GM21515 (cell line): ENCODE measurements around the gene DOCK8.
A peak's percentile ranks its signal among the peaks of the same experiment; 100 is the strongest.
"Not testable (repeated sequence)": the region's sequence is repeated elsewhere in the genome, so short reads cannot be mapped to it uniquely, and the experiment has no call there.

ENCODE experiments used
- ATAC-seq: cut with Tn5 transposase; IDR thresholded peaks from one replicate; pipeline ENCODE4 v1.9.1; 2021; ENCODE audit not compliant: unreplicated experiment

DOCK8 gene

DNA sequence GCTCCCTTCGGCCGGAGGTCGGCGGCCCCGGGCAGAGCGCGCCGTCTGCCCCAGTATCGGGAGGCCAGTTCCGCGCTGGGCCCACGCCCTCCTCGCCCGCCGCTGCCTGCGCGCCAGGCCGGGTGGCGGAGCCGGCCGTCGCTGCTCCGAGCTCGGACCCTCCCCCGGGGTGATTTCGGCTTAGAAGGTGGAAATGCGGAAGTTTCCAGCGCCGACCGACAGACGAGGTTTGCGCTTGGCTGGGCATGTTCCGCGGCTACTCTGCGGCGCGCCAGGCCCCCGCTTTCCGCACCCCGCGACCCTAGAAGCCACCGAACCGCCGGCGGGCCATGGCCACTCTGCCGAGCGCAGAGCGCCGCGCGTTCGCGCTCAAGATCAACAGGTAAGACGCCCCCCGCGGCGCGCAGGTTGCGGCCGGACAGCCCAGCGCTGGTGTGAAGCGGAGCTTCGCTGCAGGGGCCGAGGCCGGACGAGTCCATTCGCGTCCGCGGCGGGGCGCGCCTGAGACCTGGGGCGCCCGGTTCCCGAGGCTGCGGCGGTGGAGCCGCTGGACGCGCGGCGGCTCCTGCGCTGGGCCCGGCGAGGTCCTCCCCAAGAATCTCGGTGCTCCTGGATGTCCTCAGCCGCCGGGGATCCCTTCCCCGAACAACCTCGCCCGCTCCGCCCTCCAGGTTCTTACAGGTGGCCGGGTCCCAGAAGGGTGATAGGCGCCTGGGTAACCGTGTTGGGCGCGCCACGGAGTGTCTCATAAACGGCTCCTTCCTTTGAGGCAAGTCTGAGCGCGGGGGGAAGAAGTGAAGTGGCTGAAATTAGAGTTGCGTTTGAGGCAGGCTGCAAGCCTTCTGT lies at the start of gene DOCK8:
TSS of gene DOCK8 (plus strand) at position 218 of the 846 bp plus-strand sequence. CDS start at position 330, 112 bp downstream.
- ATAC-seq = peak; percentile 87

DNA sequence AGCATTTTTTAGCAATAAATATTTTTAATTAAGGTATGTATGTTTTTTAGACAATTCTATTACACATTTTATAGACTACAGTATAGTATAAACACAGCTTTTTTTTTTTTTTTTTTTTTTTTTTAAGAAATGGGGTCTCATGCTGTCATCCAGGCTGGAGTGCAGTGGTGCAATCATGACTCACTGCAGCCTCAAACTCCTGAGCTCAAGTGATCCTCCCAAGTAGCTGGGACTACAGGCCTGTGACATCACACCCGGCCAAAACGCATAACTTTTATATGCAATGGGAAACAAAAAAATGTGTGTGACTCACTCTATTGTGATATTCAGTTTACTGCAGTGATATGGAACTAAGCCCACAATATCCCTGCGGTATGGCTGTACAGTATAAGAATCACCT lies 44.9 kb upstream of the DOCK8 start:
- not testable (repeated sequence) for ATAC-seq

DNA sequence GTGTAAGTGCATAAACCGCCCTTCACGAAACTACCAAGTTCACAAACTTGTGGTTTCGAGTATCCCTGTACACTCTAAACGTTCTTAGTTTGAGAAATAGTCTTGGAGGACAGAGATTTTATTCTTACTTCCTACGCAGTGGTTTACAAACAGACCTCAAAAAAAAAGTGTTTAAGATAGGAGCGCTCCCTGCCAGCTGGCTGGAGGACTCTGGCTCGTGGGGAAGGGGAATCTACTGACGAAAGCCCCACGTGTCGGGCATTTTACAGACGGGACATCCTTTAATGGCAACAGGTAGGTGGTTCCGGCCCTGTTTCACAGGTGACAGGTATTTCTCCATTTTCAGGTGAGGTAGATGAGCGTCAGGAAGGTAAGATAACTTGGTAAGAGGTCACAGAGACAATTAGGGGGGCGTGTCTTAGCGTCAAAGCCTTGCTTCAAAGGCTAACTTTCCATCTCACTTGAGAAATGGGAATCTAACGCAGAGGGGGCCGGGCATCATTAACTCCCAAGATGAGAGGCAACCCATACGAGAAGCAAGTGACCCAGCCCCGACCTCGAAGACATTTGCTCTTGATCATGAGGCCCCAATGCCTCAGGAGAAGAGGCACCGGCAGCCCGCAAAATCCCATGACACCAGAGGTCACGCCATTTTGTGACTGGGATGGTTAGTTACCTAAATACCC lies 36.4 kb upstream of the DOCK8 start:
- ATAC-seq = not testable (repeated sequence)

DNA sequence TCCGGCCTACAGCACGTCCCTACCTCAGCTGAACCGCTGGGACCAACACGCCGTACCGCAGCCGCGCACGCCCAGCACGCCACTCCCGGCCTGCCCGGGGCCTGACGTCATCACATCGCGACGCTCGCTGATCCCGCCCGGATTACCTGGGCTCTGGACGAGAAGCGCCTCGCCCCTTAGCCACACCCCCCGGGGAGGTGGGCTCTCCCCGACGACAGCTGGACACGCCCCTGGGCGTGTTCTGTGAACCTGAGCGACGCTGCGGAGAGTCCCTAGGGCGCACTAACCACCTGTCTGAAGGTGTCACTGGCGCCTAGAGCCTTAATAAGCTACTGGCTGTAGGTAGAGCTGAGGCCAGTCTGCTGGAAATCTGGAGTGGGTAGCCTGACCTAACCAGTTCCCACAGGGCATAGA lies 35.7 kb upstream of the DOCK8 start, which contains the start of gene ZNG1A:
TSS of gene ZNG1A (minus strand) at position 87 of the 414 bp plus-strand sequence. CDS start 87 bp downstream, outside the sequence.
- ATAC-seq = not testable (repeated sequence)

DNA sequence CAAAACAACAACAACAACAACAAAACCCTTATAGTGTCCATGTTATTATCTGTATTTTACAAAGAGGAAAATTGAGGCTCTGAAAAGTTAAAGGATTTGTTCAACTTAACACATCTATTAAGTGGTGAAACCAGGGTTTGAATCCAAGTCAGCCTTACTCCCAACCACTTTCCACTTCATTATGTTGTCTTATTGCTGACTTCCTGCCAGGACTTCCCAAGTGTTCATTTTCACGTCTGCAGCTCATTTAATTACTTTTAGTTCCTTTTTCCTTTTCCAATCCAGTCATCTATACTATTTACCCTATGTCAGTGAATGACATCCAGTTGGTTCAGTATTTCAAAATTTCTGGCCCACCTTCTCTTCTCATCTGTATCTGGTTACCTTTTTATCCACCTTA lies 15.1 kb upstream of the DOCK8 start:
- not testable (repeated sequence) for ATAC-seq

DNA sequence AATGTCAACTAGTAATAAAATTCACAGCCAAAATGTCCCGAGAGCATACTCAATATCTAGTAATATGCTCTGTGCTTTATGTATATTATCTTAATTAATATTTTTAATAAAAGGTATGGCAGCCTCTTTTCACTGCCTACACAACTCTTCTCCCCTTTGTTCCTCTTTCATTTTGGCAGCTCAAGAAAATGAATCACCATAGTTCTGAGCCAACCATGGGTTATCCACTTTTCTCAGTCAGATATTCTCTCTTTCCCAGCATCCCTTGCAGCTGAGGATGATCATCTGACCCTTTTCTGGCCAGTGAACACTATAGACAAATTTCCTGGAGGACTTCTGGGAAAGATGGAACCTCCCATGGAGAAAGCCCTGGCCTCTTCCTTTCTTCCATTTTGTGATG lies 8.2 kb upstream of the DOCK8 start:
- ATAC-seq = no peak

DNA sequence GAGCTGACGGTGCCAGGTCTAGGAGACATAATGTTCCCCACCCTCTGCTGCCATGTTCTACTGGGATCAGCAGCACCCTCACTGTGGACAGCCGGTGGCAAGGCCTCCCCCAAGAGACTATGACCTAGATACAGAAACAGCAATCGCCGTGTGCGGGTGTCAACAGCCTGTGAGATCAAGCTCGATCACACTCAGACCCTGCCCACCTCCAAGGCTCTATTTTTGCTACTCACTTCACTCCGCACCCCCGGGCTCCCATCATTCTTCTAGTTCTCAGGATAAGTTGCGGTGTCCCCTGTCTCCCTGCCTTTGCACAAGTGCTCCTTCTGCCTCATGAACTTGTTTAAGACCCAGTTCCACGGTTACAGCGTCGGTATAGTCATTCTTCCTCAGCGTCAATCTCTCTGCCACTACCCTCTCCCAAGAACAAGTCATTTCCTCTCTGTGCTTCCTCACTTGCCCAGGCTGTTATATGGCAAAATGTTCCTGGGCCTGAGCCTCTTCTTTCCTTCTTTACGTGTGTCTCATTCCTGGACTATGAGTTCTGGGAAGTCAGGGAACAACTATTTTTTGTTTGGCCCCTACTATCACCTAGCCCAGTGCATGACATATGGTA lies 5.4 kb upstream of the DOCK8 start:
- ATAC-seq = no peak

DNA sequence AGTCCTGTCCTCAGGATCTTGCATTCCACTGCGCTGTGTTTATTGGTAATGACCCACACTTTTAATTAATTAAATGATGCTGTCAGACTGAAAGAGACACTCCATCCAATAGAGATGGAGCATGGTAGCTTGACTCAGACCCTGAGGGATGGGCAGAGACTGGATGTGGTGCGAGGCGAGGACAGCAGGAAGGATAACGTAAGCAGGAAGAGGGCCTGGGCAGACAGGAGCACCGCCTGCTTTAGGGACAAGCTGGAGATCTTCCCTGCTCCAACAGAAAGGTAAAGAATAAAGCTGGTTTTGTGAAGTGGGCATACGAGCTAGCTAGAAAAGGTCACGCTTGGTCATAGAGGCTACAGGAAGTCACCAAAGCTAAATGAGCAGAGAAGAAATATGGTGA lies 3.6 kb upstream of the DOCK8 start:
- no peak for ATAC-seq

DNA sequence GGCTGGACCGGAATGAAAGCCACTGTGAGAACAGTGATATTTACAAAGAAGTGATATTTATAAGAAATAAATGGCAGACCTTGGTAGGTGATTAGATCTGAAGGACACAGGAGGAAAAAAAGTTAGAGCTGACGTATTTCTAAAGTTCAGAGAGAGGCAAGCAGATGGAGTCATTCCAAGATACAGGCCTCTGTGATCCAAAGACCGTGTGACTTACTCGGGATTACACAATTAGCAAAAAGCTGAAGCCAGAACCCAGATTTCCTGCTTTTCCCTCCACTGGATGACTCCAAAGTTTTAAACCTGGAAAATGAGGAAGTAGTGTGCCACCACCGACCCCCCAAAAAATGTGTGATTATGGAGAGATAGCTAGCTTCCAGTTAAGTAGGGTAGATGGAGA lies 3.1 kb upstream of the DOCK8 start:
- ATAC-seq = no peak

DNA sequence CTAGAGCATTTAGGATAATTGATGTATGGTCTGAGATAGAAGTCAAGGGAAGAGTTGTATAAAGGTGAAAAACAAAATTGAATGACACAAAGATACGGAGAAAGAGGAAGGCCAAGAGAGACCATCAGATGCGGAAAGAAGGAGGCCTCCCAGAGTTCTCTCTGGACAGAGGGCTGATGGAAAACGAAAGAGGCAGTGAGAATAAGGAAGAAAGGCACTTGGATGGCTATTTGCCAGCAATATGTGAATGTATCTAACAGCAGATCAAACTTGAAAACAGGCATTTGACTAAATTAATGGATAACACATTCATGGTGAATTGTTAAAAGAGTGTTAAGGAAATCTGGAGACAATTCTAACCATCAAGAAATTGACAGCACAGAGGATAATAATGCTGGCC lies 2.4 kb upstream of the DOCK8 start:
- ATAC-seq = no peak

DNA sequence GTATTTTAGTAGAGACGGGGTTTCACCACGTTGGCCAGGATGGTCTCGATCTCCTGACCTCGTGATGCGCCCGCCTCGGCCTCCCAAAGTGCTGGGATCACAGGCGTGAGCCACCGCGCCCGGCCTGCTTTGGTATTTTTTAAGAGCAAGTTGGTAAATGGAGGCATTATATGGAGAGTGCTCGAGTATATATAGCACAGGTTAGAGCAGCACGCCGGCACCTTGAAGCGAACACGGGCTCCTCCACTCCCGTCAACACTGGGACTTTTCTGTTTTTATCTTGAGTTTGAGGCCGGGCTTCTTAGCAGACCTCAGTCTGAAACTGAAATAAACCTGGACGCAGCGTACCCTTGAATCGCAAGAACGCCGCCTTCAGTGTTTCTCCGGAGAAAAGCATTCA lies 764 bp upstream of the DOCK8 start:
- ATAC-seq = not testable (repeated sequence)

DNA sequence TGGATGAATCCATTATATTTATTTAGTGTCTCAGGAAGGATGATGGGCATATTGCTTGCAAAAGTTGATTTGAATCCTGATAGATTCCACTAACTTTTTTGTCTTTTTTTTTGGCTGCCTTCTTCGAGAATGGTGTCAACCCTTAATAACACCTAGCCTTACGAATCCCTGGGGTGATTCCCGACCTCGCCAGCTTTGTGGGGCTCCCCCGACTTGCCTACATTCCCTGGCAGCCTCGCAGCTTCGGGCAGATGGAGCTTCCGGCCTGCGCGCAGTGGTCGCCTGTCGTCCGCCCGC lies 366 bp upstream of the DOCK8 start:
- ATAC-seq = no peak

DNA sequence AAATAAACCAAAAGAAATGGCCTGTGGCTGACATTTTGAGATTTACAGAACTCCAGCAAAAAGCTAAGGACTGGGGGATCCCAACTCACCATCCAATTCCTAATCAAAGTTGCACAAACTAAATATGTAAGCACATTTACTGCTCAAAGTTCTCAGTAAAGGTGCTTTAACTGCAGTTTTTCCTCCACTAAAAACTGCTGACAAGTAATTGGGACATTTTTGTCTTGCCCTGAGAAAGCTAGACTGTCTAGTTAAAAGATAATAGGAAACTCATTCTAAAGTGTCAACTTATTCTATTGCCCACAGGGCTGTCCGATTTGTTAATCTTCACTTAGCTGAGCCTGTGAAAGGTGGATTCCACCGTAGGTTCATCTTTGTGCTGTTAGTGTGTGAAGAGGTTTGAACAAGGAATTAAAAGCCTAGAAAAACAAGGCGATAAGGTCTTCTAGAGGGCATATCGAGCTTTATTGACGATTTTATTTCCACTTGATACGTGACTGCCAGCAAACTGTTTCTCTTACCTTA lies 1.0 kb downstream of the DOCK8 start:
- no peak for ATAC-seq

DNA sequence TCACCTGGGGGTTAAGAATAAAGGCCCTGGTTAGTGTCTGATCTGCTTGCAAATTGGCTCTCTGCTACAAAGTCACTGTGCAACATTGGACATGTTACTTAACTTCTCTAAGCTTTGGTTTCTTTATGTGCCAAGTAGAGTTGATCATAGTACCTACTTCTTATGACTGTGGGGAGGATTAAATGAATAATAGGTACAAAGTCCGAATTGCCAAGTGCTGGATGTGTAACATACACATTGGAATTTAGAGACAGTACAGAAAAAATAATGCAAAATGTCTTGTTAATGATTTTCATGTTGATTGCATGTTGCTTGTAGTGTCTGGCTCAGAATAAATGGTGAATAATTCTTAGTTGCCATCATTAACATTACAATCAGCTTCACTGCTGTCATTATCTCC lies 2.2 kb downstream of the DOCK8 start:
- ATAC-seq = no peak

DNA sequence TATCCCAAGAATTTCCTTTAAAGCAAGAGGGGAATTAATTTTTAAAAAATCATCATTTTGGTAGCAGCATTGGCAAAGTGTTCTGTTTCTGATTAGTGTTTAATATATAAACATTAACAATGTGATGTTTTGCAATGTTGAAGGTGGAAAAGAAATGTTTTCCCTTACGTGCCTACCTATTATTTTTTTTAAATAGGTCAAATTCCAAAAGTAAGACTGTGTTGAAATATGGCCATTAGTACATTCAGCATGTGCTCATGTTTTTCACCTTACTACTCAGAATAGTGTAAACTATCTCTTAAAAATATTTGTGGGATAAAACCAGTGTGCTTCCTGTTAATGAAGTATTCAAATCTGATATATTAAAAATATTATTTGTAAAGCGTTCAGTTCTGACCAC lies 3.3 kb downstream of the DOCK8 start:
- ATAC-seq = no peak

DNA sequence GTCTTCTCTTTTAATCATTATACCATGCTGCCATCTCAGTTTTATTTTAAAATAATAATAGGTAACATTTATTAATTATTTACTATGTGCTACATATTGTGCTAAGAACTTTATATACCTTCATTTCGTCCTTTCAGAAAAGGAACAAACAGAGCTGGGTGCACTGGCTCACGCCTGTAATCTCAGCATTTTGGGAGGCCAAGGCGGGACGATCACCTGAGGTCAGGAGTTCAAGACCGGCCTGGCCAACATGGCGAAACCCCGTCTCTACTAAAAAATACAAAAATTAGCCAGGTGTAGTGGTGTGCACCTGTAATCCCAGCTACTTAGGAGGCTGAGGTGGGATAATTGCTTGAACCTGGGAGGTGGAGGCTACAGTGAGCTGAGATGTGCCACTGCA lies 4.4 kb downstream of the DOCK8 start:
- ATAC-seq = not testable (repeated sequence)

DNA sequence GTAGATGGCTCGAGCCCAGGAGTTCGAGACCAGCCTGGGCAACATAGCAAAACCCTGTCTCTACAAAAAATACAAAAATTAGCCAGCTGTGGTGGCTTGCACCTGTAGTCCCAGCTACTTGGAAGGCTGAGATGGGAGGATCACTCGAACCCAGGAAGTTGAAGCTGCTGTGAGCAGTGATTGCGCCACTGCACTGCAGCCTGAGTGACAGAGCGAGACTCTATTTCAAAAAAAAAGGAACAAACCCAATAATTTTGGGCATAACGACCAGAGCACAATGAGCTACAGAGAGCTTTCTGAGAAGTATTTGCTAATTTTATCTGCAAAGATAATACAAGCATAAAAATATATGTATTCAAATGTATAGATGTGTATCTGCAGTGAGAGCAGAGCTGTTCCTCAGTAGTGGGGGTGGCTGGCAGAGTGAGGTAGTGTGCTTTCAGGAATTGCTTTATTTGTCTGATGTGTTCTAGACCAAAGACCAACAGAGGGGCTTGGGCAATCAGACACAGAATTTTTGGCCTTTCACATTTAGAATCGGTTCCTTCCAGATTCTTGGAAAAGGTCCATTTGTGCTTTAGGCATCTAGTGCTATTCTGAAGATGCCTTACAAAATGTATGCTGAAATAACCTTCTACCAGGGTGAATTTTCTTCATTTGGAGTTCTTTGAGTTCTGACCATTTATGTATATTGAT lies 5.2 kb downstream of the DOCK8 start:
- ATAC-seq = no peak

DNA sequence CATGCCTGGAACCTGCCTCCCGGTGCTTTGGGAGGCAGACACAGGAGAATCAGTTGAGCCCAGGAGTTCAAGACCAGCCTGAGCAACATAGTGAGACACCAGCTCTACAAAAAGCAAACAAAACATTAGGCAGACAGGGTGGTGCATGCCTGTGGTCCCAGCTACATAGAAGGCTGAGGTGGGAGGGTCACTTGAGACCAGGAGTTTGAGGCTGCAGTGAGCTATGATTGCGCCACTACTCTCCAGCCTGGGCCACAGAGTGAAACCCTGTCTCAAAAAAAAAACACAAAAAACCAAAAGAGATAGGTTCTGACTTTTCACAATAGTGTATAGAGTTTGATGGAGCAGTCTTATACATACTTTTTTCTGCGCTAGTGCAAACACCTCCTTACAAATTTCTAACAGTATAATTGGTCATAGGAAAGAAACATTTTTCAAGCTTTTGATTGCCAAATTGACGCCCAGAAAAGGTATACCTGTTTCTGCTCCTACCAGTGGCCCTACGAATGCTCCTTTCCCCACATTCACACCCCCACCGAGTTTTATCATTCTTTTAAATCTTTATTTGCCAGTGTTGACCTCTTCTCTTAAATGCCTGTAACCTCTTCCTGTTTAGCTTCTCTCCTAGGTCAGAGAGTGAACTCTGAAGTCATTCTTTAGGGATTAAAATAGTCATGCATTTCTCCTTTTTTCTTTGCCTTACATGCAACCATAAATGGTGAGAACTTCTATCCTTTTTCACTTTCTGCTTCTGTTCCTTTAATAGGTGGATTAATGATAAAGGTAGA lies 7.5 kb downstream of the DOCK8 start:
- no peak for ATAC-seq

DNA sequence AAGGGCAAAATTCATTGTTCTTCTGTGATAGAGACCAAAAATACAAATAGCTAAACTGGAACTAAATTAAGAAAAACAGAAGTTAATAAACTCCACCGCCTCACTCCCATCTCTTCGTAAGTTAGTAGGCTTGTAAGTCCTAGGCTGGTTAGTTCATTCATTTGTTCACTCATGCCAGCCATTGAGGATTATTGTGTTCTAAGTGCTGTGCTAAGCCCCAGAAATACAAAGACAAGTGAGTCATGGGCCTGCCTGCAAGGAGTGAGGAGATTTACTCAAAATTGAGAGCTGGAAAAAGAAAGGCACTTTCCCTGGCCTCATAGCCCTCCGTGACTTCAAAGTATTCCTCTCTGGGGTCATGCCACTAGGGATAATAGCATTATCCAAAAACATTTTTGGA lies 8.5 kb downstream of the DOCK8 start:
- ATAC-seq = no peak

DNA sequence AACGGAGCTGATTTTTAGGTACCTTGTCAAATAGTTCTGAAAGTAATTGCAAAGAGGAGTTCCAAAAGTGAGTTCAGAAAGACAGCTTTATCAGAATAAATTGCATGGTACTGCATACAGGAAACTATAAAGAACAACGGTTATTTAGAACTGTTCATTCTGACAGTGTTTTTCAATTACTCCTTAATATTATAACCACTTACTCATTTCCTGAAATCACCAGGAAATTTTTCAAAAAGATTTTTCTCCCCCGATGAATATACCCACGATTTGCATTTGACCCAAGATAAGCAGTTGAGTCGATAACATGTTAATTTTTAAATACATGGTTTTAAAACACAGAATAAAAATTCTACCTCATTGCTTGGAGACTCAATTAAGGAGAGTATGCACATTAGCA lies 9.4 kb downstream of the DOCK8 start:
- ATAC-seq = no peak
